NCI-H524 (cell line): ENCODE measurements around the gene ARHGAP25.

Experiments used
- DNase-seq, 2 experiments: peaks; one replicate each; lab custom pipeline; 2025; lab: John Stamatoyannopoulos, UW

Gene ARHGAP25, protein sequence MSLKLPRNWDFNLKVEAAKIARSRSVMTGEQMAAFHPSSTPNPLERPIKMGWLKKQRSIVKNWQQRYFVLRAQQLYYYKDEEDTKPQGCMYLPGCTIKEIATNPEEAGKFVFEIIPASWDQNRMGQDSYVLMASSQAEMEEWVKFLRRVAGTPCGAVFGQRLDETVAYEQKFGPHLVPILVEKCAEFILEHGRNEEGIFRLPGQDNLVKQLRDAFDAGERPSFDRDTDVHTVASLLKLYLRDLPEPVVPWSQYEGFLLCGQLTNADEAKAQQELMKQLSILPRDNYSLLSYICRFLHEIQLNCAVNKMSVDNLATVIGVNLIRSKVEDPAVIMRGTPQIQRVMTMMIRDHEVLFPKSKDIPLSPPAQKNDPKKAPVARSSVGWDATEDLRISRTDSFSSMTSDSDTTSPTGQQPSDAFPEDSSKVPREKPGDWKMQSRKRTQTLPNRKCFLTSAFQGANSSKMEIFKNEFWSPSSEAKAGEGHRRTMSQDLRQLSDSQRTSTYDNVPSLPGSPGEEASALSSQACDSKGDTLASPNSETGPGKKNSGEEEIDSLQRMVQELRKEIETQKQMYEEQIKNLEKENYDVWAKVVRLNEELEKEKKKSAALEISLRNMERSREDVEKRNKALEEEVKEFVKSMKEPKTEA

GRCh38 chr2:68734688-68735525 is at the start of gene ARHGAP25:
Gene ARHGAP25, plus strand, starts transcription at chr2:68734811. Its CDS starts 389 bp downstream, at chr2:68735200.
- no peak for DNase-seq

GRCh38 chr2:68686178-68686577 is 48.4 kb upstream of the ARHGAP25 start:
- DNase-seq = no peak

DNA sequence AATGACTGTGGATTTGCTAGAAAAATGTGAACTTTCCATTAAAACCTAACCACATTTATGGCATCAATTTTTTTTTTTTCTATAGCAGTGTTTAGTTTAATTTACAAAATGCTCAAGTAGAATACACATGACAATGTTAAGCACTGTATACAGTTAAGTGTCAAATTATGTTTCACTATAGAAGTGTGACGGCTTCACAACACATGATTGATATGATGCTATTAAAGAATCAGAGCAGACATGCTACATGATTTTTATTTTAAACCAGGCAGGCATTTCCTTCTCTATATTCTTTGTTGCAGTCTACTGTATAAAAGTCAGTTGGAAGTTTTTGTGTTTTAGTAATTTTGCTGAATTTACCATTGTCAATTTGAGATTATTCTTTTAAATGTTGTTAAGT is 47.6 kb upstream of the ARHGAP25 start:
- no peak for DNase-seq

DNA sequence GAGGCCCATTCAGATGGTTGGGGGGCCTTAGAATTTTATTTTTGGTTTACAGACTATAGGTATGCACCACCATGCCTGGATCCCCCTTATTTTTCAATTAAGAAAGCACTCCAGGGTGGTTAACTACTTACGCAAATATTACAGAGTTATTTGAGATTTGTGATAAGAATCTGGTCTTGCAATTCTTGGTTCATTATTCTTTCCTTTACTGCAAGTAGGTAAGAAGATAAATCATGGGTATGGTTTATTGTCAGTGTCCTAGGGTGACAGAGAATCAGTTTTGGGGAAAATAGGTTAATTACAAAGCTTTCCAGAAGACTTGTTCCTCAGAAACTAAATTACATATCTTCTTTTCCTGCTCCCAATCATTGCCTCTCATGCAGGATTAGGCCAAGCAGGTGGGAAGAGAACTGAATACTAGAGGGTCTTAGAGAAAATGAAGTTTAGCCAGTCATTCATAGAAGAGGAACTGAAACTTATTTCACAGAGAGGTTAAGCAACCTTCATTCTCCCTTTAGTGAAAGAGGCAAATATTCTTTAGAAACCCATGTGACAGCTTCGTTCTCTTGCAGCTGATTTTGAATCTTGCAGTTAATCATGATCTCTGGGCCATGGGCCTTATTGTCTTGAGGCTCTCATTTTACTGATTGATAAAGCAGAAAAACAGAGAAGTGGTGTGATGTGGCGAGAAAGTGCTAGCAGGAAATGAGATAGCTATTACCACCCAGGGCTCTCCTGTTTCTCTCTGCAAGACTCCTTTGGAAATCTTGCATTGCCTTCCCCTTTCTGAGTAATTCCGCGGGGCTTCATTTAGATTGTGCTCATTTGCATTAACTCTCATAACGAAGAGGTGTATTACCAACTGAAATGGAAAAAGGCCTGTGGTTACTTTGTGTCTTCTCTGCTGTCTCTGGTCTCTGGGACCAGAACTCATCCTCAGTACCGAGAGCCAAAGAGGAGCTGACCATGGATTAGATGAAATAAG is 44.8 kb upstream of the ARHGAP25 start:
- DNase-seq = no peak

DNA sequence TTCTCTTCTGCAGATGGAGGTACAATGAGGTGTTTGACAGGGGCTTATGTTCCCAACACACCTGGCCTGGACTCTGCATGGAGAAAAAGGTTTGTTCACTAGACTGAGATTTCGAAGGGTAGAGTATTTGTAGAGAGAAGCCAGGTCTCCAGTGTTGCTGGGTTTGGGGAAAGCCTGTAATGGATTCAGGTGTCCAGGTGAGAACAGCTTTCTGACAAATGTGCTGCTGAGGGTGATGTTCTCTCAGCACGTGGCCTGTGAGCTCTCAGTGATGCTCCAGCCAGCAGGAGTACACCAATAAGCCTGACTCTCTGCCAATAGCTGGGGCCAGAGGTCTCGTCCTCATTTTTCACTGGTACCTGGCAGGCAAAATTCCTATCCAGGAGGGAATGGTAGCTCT is 43.8 kb upstream of the ARHGAP25 start:
- DNase-seq = no peak

GRCh38 chr2:68692511-68692910 is 42.1 kb upstream of the ARHGAP25 start:
- no peak for DNase-seq

DNA sequence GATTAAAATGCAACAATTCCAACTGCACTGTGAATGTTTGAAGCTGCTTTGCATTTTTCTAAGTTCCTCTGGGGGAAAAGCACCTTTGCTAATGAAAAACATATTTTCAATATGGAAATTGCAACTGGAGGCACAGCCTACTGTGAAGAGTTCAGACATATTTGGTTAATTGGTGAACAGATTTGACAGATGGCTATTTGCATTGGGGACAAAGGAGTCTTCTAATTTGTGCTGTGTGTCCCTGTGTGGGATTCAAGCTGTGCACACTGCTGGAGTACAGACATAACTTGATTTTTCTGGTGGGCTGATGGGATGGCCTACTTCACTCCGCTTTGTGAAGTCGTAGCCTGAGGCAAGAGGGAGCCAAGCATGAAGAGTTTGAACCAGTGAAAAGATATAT is 40.7 kb upstream of the ARHGAP25 start:
- peak; percentile 42 to 76 for DNase-seq

GRCh38 chr2:68695971-68696370 is 38.6 kb upstream of the ARHGAP25 start:
- DNase-seq = no peak

- DNase-seq = no peak
These were observed 38.1 kb upstream of the ARHGAP25 start for GRCh38 chr2:68696554-68696953.

DNA sequence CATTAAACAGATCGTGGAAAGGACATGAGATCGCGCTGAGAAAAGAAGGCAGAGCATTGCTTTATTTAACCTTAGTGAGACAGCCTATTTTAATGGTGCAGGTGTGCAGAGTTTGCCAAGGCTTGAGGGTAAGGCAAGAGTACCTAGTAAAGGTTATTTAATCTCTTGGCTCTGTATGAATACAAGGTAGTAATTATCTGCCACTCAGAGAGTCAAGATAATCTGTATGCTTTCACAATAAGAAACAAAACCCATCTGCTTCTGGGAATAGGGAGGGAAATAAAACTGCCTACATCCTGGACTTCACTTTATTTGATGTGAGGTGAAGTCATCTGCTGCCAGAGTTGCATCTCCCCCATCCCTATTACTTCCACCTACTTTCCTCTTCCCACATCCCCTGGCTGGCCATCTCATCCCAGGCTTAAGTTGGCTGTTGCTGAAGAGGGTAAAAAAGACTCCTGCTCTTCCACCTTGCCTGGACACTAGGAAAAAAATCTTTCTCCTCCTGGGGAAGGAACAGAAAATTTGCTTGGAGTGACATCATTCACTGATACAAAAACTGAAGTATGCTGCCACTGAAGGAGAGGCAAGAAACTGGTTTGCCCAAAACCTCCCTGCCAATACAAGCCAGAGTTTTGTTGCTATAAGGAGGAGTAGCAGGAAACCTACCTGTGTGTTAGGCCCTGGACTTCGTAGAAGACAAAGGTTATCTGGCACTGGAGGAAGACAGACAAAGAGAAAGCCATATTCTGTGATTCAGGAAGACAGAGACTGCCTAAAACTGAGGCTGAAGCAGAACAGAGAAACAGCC is 35.8 kb upstream of the ARHGAP25 start:
- DNase-seq = peak in 1 of 2 experiments; percentile 44

DNA sequence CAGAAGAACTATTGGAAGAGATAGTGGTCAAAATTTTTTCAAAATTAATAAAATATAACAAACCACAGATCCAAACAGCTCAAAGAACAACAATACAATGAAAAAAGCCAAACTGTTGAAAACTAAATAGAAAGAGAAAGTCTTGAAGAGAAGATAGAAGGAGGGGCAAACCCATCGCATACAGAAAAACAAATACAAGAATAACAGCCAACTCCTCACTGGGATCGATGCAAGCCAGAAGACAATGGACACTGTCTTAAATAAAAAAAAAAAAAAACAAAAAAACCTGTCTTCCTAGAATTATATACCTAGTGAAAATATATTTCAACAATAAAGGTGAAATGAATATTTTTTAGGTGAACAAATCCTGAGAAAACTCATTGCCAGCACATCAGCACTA is 34.1 kb upstream of the ARHGAP25 start:
- DNase-seq = no peak

DNA sequence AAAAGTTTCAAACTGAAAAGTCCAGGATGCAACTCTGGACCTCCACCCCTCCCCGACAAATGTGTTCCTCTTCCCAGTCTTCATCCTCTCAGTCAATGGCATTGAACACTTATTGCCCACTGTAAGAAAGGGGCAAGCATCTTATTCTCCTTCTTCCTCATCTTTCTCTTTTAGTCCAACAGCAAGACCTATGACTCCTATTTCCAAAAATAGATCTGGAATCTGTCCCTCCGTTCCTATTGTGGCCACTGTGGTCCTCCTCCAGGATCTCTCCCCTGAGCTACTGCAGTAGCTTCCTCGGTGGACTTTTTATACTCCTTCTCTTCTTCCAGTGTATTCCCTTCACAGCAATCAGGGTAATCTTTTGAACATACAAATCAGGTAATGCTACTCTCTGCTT is 28.0 kb upstream of the ARHGAP25 start:
- no peak for DNase-seq

- DNase-seq = no peak
These were observed 26.0 kb upstream of the ARHGAP25 start for GRCh38 chr2:68708629-68709028.

DNA sequence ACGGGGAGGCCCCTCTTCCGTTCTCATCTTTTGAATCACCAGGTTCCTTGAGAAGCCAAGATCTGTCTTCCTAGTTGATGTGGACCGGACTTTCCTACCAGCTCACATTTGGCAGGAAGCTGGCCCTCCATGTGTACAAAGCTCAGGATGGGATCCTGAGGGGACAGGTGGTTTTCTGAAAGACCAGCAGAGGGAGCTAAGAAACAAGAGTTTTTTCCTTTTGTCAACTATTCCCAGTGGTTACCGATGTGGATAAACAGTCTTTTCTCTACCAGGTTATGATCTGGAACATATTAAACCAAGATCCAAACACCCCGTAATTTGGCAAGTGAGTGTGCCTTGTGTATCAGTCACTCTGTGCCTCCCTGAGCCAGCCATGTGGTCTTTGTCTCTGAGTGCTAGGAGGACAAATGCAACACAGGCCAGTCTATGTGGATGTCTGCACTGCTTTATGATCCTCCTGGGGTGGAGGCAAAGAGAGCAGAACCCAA is 25.1 kb upstream of the ARHGAP25 start:
- peak; percentile 8 to 61 for DNase-seq

DNA sequence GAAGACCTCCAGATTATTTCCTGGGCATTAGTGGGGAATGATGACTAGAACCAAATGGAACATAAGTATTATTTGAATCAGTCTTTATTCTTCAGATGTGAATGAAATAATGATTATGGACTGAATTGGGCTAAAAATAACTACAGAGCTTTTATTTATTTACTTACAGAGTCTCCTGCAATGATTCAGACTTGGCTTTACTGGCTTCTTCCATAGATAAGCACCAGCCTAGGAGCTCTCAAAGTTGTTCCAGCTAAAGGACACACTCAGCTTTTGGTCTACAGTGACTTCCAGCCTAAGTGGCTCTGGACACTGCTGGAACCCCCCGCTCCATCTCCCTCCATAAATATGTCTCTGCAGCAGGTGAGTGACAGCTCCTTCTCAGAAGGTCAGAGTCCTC is 24.3 kb upstream of the ARHGAP25 start:
- no peak for DNase-seq

DNA sequence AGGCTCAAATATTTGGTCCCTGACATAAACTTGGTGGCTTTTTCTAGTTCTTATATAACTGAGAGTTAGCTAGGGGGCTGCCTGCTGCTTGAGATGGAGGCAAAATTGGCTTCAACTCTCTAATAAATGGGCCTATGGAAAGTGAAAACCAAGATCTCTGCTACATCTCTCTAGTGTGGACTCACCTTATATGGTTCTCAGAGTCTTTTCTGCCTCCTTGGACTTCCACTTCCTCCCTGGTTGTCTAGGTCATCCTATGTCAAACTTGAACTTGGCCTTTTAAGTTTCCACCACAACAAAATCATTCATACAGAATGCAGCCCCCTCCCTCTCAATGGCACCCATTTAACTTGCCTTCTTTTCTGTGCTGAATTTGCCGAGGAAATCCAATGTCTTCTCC is 23.9 kb upstream of the ARHGAP25 start:
- no peak for DNase-seq

DNA sequence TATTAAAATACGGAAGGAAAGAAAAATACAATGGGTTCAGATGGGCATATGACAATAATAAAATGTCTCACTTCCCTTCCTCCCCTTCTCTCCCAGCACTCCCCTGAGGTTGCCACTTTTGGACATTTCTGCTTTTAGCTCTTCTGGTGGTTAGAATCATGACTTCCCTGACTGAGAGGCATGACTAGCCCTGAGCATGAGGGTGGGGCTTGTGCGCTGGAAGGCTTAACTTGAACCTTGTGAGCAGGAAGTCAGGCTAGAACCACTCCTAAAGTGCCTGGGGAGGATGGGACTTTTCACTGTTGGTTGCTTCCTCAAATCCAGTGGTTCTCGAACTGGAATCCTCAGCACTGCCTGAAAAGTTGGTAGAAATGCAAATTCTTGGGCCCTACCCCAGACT is 19.7 kb upstream of the ARHGAP25 start:
- no peak for DNase-seq

- peak; percentile 62 to 73 for DNase-seq
These were observed 19.1 kb upstream of the ARHGAP25 start for GRCh38 chr2:68715353-68716041.

GRCh38 chr2:68716604-68717304 is 17.9 kb upstream of the ARHGAP25 start:
- DNase-seq = no peak
